Karpas-422 (cell line): Measurements from ENCODE around the gene DGKQ. TPM values are rescaled to one million over a fixed set of nuclear protein-coding genes. Genes with fewer than 3 reads are reported as not detected.

Experiments used
- DNase-seq: peaks from one replicate; pipeline ENCODE4 v3.0.0-alpha.2; 2015
- H2AFZ ChIP-seq: fragments of 200-600 bp; sonication (generic); 2 replicates; pipeline ENCODE4 v1.6.1; 2014; ENCODE audit warnings: antibody characterized with exemption, low read length, mixed read lengths
- H3K27ac ChIP-seq: fragments of 200-600 bp; sonication (generic); 2 replicates; pipeline ENCODE4 v1.5.1; 2014; ENCODE audit warnings: mild to moderate bottlenecking, low read length, moderate library complexity
- H3K27me3 ChIP-seq: fragments of 200-600 bp; sonication (generic); 2 replicates; pipeline ENCODE4 v1.6.1; 2014; ENCODE audit warnings: low read length, mixed read lengths
- H3K36me3 ChIP-seq: fragments of 200-600 bp; sonication (generic); 2 replicates; pipeline ENCODE4 v1.6.1; 2014; ENCODE audit warnings: low read length, mixed read lengths; ENCODE audit not compliant: insufficient read depth
- H3K4me1 ChIP-seq: fragments of 200-600 bp; sonication (generic); 2 replicates; pipeline ENCODE4 v1.6.1; 2014; ENCODE audit warnings: mild to moderate bottlenecking, low read length, mixed read lengths
- H3K4me2 ChIP-seq: fragments of 200-600 bp; sonication (generic); 2 replicates; pipeline ENCODE4 v1.6.1; 2014; ENCODE audit warnings: low read length, low read depth, mild to moderate bottlenecking; ENCODE audit not compliant: poor library complexity, severe bottlenecking
- H3K4me3 ChIP-seq: fragments of 200-600 bp; sonication (generic); 2 replicates; pipeline ENCODE4 v1.5.1; 2014; ENCODE audit warnings: mild to moderate bottlenecking, antibody characterized with exemption, low read length, mixed read lengths
- H3K79me2 ChIP-seq: fragments of 200-600 bp; sonication (generic); 2 replicates; pipeline ENCODE4 v1.6.1; 2014; ENCODE audit warnings: mild to moderate bottlenecking, low read length, mixed read lengths
- H3K9ac ChIP-seq: fragments of 200-600 bp; sonication (generic); 2 replicates; pipeline ENCODE4 v1.6.0; 2014; ENCODE audit warnings: low read length
- H3K9me2 ChIP-seq: fragments of 200-600 bp; sonication (generic), shearing (Covaris generic); replicated peaks from 2 replicates; pipeline ENCODE4 v1.6.0; 2014; ENCODE audit warnings: mild to moderate bottlenecking, low read length, moderate library complexity; ENCODE audit not compliant: insufficient read depth
- H3K9me3 ChIP-seq: fragments of 300-700, 200-600 bp; sonication (generic); 2 replicates; pipeline ENCODE4 v1.6.1; 2014; ENCODE audit warnings: low read length, mixed read lengths
- H4K20me1 ChIP-seq: fragments of 200-600 bp; sonication (generic); 2 replicates; pipeline ENCODE4 v1.6.1; 2014; ENCODE audit warnings: mild to moderate bottlenecking, antibody characterized with exemption, low read length, low read depth; ENCODE audit not compliant: insufficient read depth
- total RNA-seq: library from RNA; depleted of rRNA; stranded (reverse); fragments of >200 nt; shearing (Covaris generic); gene quantifications from 2 replicates; pipeline ENCODE4 v1.2.3, GENCODE V29; 2014; ENCODE audit warnings: low replicate concordance

The DGKQ gene
- total RNA-seq, 1 experiment from 2014 or later, result 5.8 TPM

DNA sequence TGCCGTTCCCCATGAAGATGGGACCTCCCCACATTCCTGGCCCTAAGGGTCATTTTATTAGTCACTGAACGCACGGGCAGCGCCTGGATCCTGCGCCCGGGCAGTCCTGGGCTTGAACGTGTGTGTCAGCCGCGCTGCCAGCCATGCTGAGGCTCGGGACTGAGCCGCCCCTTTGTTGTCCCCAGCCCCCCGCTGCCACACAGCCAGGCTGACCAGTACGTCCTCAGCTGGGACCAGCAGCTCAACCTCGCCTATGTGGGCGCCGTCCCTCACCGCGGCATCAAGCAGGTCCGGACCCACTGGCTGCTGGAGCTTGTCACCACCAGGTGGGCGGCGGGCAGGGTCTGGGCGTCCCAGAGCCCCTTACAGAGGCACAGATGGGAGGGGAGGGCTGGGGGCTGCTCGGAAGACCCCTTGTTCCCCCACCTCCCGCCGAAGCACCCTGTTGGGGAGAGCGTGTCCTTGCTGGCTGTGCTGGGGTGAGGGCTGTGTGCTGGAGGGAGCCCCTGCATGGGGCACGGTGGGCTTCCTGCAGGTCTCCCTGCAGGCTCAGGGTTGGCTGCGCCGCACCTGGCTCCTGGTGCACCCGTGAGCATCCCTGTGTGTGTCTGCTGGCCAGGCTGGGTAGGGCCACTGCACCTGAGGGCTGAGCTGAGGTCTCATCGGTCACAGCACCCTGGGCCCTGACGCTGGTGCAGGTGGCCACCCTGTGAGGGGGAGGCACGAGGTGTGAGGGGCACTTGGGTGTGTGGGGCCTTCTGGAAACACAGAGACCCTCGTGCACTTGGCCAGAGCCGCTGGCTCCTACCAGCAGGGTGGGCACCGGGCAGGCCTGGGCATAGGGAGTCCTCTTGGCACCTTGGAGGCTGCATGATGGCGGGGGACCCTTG lies 14.5 kb upstream of the DGKQ start:
- DNase-seq, result no peak
- Histone ChIP-seq H2AFZ (no peak overlapping the region), H3K9me3 (no peaks in the 10 kb centered on the region), H3K79me2 (no peaks in the 10 kb centered on the region), H3K4me3 (peak overlapping the region; percentile 71), H3K4me1 (peaks cover 36% of the 10 kb centered on the region), H3K4me2 (peak overlapping the region; percentile 92), H3K36me3 (no peaks in the 10 kb centered on the region), H3K9me2 (no peaks in the 10 kb centered on the region), H3K27ac (no peak overlapping the region), H4K20me1 (peaks cover 4% of the 10 kb centered on the region; the same call in 1 of the 2 replicates), H3K9ac (peak overlapping the region; percentile 84), H3K27me3 (no peaks in the 10 kb centered on the region)

DNA sequence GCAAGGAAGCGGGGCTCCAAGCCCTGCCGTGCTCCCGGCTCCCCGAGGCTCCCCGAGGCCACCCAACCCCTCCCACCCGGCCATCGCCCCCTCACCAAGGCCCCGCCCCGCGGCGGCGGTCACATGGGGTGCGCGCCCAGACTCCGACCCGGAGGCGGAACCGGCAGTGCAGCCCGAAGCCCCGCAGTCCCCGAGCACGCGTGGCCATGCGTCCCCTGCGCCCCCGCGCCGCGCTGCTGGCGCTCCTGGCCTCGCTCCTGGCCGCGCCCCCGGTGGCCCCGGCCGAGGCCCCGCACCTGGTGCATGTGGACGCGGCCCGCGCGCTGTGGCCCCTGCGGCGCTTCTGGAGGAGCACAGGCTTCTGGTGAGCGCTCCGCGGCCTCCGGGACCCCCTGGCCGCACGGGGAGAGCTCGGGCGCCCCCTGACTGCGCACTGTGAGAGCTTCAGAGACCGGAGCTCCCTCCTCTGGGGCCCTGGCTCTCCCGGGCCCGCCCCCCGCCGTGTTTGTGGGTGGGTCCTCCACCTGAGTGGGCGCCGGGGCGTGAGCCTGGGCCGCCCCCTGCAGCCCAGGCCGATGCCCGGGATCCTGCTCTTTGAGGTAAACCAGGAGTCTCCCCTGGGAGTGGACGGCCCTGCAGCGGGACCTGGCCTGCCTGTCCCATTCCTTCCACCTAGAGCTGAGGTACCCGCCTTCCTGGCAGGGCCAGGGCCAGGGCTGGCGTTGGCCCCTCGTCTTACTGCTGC lies 13.7 kb upstream of the DGKQ start, which contains the start of gene IDUA:
TSS of gene IDUA (plus strand) at position 166 of the 745 bp plus-strand sequence. CDS start at position 207, 41 bp downstream.
- Histone ChIP-seq H3K79me2 (no peaks in the 10 kb centered on the region), H3K27ac (peak within 1 kb of the TSS; percentile 51; the same call in 1 of the 2 replicates), H3K9ac (peak within 1 kb of the TSS; percentile 84), H3K4me3 (peak within 1 kb of the TSS; percentile 71), H2AFZ (peak within 1 kb of the TSS; percentile 66), H3K4me2 (peak within 1 kb of the TSS; percentile 92), H3K4me1 (peaks cover 34% of the 10 kb centered on the region), H4K20me1 (peaks cover 4% of the 10 kb centered on the region; the same call in 1 of the 2 replicates), H3K36me3 (no peaks in the 10 kb centered on the region), H3K9me3 (no peaks in the 10 kb centered on the region), H3K9me2 (no peaks in the 10 kb centered on the region), H3K27me3 (no peaks in the 10 kb centered on the region)
- peak; percentile 94 for DNase-seq

DNA sequence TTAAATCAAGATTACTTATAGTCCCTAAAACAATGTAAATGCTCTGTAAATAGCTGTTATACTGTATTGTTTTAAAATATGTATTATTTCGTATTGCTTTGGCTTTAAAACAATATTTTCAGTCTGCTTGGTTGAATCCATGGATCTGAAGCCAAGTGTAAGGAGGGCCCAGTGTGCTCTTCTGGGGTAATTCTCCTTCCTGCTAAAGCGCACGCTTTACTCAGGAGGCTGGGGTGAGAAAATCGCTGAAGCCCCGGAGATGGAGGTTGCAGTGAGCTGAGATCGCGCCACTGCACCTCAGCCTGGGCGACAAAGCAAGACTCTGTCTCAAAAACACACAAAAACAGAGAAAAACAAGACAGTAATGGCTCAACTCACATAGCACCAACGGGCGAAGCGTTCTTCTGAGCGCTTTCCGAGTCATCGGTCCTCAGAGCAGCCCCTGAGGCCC lies 13.1 kb upstream of the DGKQ start:
- Histone ChIP-seq H3K79me2 (no peaks in the 10 kb centered on the region), H3K4me2 (peak overlapping the region; percentile 92), H3K9me3 (no peaks in the 10 kb centered on the region), H3K4me3 (peak overlapping the region; percentile 71), H3K27me3 (no peaks in the 10 kb centered on the region), H3K27ac (peak overlapping the region; percentile 51; the same call in 1 of the 2 replicates), H3K36me3 (no peaks in the 10 kb centered on the region), H4K20me1 (peaks cover 4% of the 10 kb centered on the region; the same call in 1 of the 2 replicates), H2AFZ (peak overlapping the region; percentile 66), H3K9ac (peak overlapping the region; percentile 84), H3K9me2 (no peaks in the 10 kb centered on the region), H3K4me1 (peaks cover 34% of the 10 kb centered on the region)
- DNase-seq, result no peak

DNA sequence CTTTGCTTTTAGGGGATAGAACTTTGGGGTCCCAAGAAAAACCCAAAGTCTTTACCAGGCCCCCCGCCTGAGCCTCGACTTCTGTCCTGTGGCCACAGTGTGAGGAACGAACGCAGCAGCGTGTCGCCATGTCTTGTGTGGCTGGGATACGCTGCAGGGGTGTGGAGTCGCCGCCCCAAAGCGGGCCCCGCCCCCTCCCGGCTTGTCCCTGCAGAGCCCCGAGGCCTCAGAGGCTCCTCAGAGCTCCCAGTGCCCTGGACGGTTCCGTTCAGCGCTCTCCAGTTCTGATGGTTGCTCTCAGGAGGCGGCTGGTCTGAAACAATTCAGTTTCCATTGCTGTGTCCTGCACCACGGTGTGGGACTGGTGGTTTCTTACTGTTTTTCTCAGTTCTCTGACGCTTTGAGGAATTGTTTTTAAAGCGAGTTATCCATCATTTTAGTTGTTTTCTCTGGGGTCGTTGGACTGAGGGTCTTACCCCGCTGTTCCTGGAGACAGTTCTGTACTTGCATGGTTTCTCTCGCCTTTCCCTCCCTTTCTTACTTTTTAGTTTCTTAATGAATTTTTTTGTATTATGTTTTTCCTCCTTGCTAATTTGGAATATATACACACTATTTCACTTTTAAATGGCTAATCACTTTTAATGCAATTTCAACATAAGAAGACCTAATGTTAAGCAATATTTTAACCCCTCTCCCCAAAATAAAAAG lies 11.9 kb upstream of the DGKQ start:
- Histone ChIP-seq H3K27ac (no peak overlapping the region), H4K20me1 (peaks cover 4% of the 10 kb centered on the region; the same call in 1 of the 2 replicates), H3K9me3 (no peaks in the 10 kb centered on the region), H3K4me2 (peak overlapping the region; percentile 92), H3K4me3 (peak overlapping the region; percentile 71; the same call in 1 of the 2 replicates), H2AFZ (no peak overlapping the region), H3K79me2 (no peaks in the 10 kb centered on the region), H3K27me3 (no peaks in the 10 kb centered on the region), H3K9ac (peak overlapping the region; percentile 84; the same call in 1 of the 2 replicates), H3K9me2 (no peaks in the 10 kb centered on the region), H3K36me3 (no peaks in the 10 kb centered on the region), H3K4me1 (peaks cover 34% of the 10 kb centered on the region)
- DNase-seq, result no peak

DNA sequence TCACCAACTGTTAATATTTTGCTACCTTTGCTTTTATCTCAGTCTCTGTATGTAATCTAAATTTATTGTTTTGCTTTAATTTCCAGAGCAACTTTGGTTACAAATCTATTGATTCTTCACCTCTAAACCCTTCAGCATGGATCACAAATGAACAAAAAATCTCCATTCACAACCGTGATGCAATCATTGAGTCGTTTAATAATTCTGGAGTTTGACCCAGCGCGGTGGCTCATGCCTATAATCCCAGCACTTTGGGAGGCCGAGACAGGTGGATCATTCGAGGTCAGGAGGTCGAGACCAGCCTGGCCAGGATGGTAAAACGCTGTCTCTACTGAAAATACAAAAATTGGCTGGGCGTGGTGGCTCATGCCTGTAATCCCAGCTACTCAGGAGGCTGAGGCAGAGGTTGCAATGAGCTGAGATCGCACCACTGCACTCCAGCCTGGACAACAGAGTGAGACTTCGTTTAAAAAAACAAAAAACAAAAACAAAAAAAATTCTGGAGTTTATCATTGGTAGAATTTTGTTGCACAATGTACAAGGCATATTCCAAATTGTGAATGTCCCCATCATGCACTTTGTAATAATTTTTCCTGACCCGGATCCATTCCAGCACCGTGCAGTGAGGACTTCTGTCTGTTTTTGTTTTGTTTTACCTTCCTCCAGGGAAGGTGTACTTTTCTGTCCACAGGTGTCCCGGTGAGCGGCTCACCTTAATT lies 11.1 kb upstream of the DGKQ start:
- peaks cover 4% of the 10 kb centered on the region; the same call in 1 of the 2 replicates for H4K20me1 ChIP-seq
- H3K36me3 ChIP-seq, result no peaks in the 10 kb centered on the region
- no peaks in the 10 kb centered on the region for H3K79me2 ChIP-seq
- no peak overlapping the region for H3K4me3 ChIP-seq
- no peak overlapping the region for H3K27ac ChIP-seq
- peaks cover 34% of the 10 kb centered on the region for H3K4me1 ChIP-seq
- no peak overlapping the region for H2AFZ ChIP-seq
- no peak for DNase-seq
- H3K9me2 ChIP-seq, result no peaks in the 10 kb centered on the region
- no peaks in the 10 kb centered on the region for H3K9me3 ChIP-seq
- no peak overlapping the region for H3K9ac ChIP-seq
- H3K4me2 ChIP-seq, result no peak overlapping the region
- H3K27me3 ChIP-seq, result no peaks in the 10 kb centered on the region

DNA sequence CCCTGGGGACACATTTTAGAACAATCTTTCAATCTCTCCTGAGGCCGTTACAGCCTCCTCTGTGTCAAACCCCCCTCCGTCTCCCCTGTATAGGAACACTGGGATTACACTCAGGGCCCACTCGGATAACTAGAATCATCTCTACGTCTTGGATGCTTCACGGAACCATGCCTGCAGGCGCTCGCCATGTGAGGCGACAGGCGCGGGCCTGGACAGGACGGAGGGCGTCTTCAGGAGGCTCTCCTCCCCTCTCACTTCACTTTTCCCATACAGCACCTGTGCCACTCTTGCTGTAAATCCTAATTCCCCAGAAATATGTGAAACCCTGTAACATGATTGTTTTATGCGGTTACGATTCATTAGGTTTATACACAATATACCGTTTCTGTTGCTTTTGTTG lies 9.4 kb upstream of the DGKQ start:
- Histone ChIP-seq H3K36me3 (no peaks in the 10 kb centered on the region), H3K27me3 (no peaks in the 10 kb centered on the region), H3K4me3 (no peak overlapping the region), H4K20me1 (peaks cover 2% of the 10 kb centered on the region; the same call in 1 of the 2 replicates), H3K79me2 (no peaks in the 10 kb centered on the region), H3K9me3 (no peaks in the 10 kb centered on the region), H3K27ac (no peak overlapping the region), H3K4me1 (peaks cover 22% of the 10 kb centered on the region), H3K4me2 (no peak overlapping the region), H3K9me2 (no peaks in the 10 kb centered on the region), H2AFZ (no peak overlapping the region), H3K9ac (no peak overlapping the region)
- no peak for DNase-seq

DNA sequence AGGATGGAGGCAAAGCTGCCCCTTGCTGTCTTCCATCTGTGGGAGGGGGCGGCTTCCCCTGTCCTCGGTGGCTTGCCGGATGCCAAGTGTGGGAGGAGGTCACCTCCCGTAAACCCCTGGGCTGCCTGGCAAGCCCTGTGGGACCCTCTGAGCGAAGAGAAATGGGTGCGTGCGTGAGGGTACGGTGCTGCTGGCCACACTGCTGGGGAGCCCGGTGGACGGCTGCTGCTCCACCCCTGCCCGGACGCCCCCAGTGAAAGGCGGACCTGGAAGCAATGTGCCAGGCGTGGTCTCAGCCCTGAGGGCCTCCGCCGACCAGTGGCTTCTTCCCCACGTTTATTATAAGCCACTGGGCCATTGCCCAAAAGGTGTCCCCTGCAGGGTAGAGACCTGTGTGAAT lies 8.9 kb upstream of the DGKQ start:
- DNase-seq, result no peak
- no peak overlapping the region for H3K4me3 ChIP-seq
- no peaks in the 10 kb centered on the region for H3K9me3 ChIP-seq
- H3K27ac ChIP-seq, result no peak overlapping the region
- H3K4me1 ChIP-seq, result peaks cover 16% of the 10 kb centered on the region
- no peaks in the 10 kb centered on the region for H3K27me3 ChIP-seq
- H3K79me2 ChIP-seq, result no peaks in the 10 kb centered on the region
- no peaks in the 10 kb centered on the region; the same call in 1 of the 2 replicates for H4K20me1 ChIP-seq
- no peak overlapping the region for H3K4me2 ChIP-seq
- no peaks in the 10 kb centered on the region for H3K36me3 ChIP-seq
- no peak overlapping the region for H3K9ac ChIP-seq
- no peak overlapping the region for H2AFZ ChIP-seq
- no peaks in the 10 kb centered on the region for H3K9me2 ChIP-seq
